ENCODE measurements around the gene TRMU. TPM values are rescaled to one million over a fixed set of nuclear protein-coding genes. Genes with fewer than 3 reads are reported as not detected.

The TRMU gene
- total RNA-seq, 4 donors from 2014 or later: 35.2 to 101 (median 83.3) TPM

- Histone ChIP-seq H3K27me3 (no peaks in the 10 kb centered on the region), H3K4me3 (peak overlapping the region; percentile 49 to 69 (median 58)), H3K27ac (no peak overlapping the region), H3K36me3 (peaks cover 0 to 13% (median 0%) of the 10 kb centered on the region in 3 donors), H3K4me1 (peaks cover 0 to 17% (median 9%) of the 10 kb centered on the region in 4 donors), H3K9me3 (no peaks in the 10 kb centered on the region)
- DNase-seq: peak in 1 of 3 donors; percentile 57
- no peak for TF ChIP-seq CTCF (IDR thresholded peaks at IDR 0.05)
- TF ChIP-seq POLR2A (IDR thresholded peaks at IDR 0.05): no peak
Observed at GRCh38 chr22:46297151-46297812, 38.2 kb upstream of the TRMU start.

GRCh38 chr22:46299101-46299500, 36.4 kb upstream of the TRMU start:
- Histone ChIP-seq H3K4me3 (no peak overlapping the region), H3K36me3 (no peaks in the 10 kb centered on the region), H3K27me3 (no peaks in the 10 kb centered on the region), H3K27ac (no peak overlapping the region), H3K9me3 (no peaks in the 10 kb centered on the region), H3K4me1 (peaks cover 0 to 17% (median 9%) of the 10 kb centered on the region in 4 donors)
- TF ChIP-seq CTCF (IDR thresholded peaks at IDR 0.05) (no peak), POLR2A (IDR thresholded peaks at IDR 0.05) (no peak)
- peak in 1 of 3 donors; percentile 2 for DNase-seq

DNA sequence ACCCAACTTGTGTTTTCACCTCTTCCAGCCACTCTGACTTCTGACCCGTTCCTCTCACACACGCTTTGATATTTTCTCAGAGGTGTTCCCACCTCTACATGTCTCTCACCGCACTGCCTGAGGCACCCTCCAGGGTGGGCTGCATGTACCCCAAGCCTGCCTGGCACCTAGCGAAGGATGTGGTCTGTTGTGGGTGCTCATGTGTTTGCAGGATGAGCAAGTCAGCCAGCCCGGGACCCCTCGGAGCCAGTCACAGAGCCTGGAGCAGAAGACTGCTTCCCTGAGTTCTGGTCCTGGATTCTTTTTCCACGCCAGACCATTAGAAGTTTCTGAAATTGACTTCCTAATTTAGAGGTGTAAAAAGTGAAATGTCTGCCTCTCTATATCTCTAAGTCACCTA, 35.0 kb upstream of the TRMU start:
- TF ChIP-seq POLR2A (IDR thresholded peaks at IDR 0.05) (no peak), CTCF (IDR thresholded peaks at IDR 0.05) (no peak)
- H3K4me1 ChIP-seq: peaks cover 0 to 15% (median 9%) of the 10 kb centered on the region in 4 donors
- no peaks in the 10 kb centered on the region for H3K9me3 ChIP-seq

DNA sequence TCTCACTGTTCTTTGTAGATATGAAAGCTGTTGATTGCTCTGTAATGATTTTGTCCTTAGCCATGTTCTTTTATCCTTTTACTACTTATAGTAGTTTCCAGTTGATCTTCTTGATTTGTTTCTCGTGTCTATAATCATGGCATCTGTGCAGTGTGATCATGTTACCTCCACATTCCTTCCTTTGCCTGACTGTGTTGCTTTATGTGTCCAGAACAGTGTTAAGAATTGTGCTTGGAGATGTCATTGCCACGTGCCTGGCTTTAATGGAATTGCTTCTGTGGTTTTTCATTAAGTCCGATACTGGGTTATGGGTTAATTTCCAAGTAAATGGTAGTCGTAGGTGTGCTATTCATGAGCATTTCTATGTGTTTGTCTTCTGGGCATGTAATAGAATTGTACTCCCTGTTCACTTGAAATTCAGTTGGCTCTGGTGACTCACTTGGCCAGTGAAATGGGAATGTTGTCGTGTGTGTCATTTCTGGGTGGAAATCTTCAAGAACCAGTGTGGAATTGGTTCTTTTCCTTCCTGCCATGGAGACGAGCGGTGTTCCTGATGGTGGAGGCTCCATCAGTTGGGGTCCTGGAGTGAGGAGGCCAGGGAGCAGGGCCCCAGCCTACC, 32.1 kb upstream of the TRMU start:
- H3K4me1 ChIP-seq: no peaks in the 10 kb centered on the region

More for the DNA sequence above, 35.0 kb upstream of the TRMU start:
- H3K27me3 ChIP-seq: no peaks in the 10 kb centered on the region
- H3K27ac ChIP-seq: no peak overlapping the region
- DNase-seq: peak in 1 of 3 donors; percentile 8
- H3K4me3 ChIP-seq: no peak overlapping the region
- no peaks in the 10 kb centered on the region for H3K36me3 ChIP-seq

More for the DNA sequence above, 32.1 kb upstream of the TRMU start:
- no peak for DNase-seq
- TF ChIP-seq POLR2A (IDR thresholded peaks at IDR 0.05) (no peak), CTCF (IDR thresholded peaks at IDR 0.05) (no peak)
- no peaks in the 10 kb centered on the region for H3K9me3 ChIP-seq
- no peak overlapping the region for H3K27ac ChIP-seq
- peaks cover 0 to 2% (median 0%) of the 10 kb centered on the region in 3 donors for H3K36me3 ChIP-seq
- no peak overlapping the region for H3K4me3 ChIP-seq
- H3K27me3 ChIP-seq: no peaks in the 10 kb centered on the region
